SK-N-SH treated with all-trans-retinoic acid at 6 μM for 48 hours (cell line): ENCODE results near the gene SPATA12.

Source experiments
- ARNTL ChIP-seq: fragments of 450-650 bp; formaldehyde crosslinking; IDR thresholded peaks from 2 replicates; pipeline ENCODE4 v1.5.0; 2020; ENCODE audit warnings: low read depth, mild to moderate bottlenecking, moderate library complexity, borderline replicate concordance
- CREB5 ChIP-seq: fragments of 250-450 bp; sonication (Bioruptor Pico); IDR thresholded peaks from 2 replicates; pipeline ENCODE4 v1.5.1; 2020; ENCODE audit warnings: low read depth, mild to moderate bottlenecking, moderate library complexity
- ESRRG ChIP-seq: fragments of 250-450 bp; sonication (Bioruptor Pico); IDR thresholded peaks from 2 replicates; pipeline ENCODE4 v1.6.1; 2021; ENCODE audit warnings: mild to moderate bottlenecking
- GLIS3 ChIP-seq: fragments of 250-450 bp; sonication (Bioruptor Pico); IDR thresholded peaks from 2 replicates; pipeline ENCODE4 v1.5.0; 2020; ENCODE audit warnings: mild to moderate bottlenecking, moderate library complexity
- OSR1 ChIP-seq: fragments of 250-450 bp; sonication (Bioruptor Pico); IDR thresholded peaks from 2 replicates; pipeline ENCODE4 v1.8.0; 2022; ENCODE audit warnings: moderate library complexity, mild to moderate bottlenecking, inconsistent platforms
- PATZ1 ChIP-seq: fragments of 250-450 bp; sonication (Bioruptor Pico); IDR thresholded peaks from 2 replicates; pipeline ENCODE4 v1.8.0; 2020; ENCODE audit warnings: mild to moderate bottlenecking, moderate library complexity, borderline replicate concordance
- SNAI2 ChIP-seq: fragments of 250-450 bp; sonication (Bioruptor Pico); IDR thresholded peaks from 2 replicates; pipeline ENCODE4 v1.5.0; 2020; ENCODE audit warnings: mild to moderate bottlenecking, moderate library complexity
- TOX ChIP-seq: fragments of 250-450 bp; sonication (Bioruptor Pico); IDR thresholded peaks from 2 replicates; pipeline ENCODE4 v1.8.0; 2021; ENCODE audit warnings: mild to moderate bottlenecking, moderate library complexity, borderline replicate concordance
- ZFP30 ChIP-seq: fragments of 450-650 bp; formaldehyde crosslinking; IDR thresholded peaks from 2 replicates; pipeline ENCODE4 v1.5.0; 2022; ENCODE audit warnings: mild to moderate bottlenecking, moderate library complexity
- ZNF565 ChIP-seq: fragments of 450-650 bp; formaldehyde crosslinking; conservative IDR thresholded peaks from 2 replicates; pipeline ENCODE4 v1.5.0; 2020; ENCODE audit warnings: low read depth, mild to moderate bottlenecking, moderate library complexity
- ZNF70 ChIP-seq: fragments of 450-650 bp; formaldehyde crosslinking; IDR thresholded peaks from 2 replicates; pipeline ENCODE4 v1.5.0; 2020; ENCODE audit warnings: mild to moderate bottlenecking, moderate library complexity
- ZNF8 ChIP-seq: fragments of 450-650 bp; formaldehyde crosslinking; IDR thresholded peaks from 2 replicates; pipeline ENCODE4 v1.5.0; 2020; ENCODE audit warnings: mild to moderate bottlenecking, moderate library complexity
- TF ChIP-seq, protein P1 (sequence below): fragments of 250-450 bp; sonication (Bioruptor Pico); IDR thresholded peaks from 2 replicates; pipeline ENCODE4 v1.8.0; 2021; ENCODE audit warnings: low read depth, mild to moderate bottlenecking, moderate library complexity, borderline replicate concordance
- TF ChIP-seq, protein P2 (sequence below): fragments of 250-450 bp; sonication (Bioruptor Pico); IDR thresholded peaks from 2 replicates; pipeline ENCODE4 v1.5.0; 2020; ENCODE audit warnings: mild to moderate bottlenecking, moderate library complexity

DNA sequence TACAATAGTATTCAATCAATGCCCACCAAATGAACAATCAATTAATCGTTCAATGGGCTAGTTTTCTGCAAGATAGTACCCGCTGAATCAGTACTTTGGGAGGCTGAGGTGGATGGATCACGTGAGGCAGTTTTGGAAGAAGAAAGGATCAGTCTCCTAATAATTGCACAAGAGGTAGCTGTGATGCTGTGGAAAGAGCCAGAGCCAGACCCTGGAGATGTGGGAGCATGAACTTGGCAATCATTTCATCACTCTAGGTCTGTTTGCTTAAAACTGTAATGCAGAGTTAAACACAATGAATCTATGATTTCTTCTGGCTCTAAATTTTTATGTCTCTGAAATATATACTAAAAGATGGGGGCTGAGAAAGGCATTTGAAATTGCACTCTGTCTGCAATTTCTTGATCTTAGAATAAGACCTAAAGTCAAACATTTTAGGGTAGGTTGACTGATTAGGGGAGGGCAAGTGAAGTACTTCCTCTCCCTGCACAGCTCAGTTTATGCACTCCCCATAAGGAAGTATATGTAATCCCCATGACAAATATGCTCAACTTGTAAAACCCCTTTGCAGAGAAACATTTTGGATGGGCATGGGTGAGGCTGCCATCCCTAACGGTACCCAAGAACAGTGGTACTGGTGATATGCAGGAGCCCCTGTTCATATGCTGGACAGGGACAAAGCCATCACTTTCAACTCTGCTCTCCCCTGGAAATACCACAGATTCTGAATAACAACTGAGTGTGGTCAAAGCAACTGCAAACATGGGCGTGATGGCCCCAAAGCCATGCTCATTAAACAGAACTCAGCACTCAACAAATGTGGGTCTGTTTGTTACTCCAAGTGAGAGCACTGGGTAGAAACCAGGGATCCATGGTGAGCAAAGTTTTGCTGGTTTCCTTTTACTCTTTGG is 28.6 kb upstream of the SPATA12 start:
- TF ChIP-seq OSR1 (CRISPR knock-in tag) (no peak), ZNF565 (CRISPR knock-in tag) (no peak), ZNF70 (CRISPR knock-in tag) (no peak), ZNF8 (CRISPR knock-in tag) (no peak), SNAI2 (CRISPR knock-in tag) (no peak), PATZ1 (CRISPR knock-in tag) (no peak), GLIS3 (CRISPR knock-in tag) (no peak), ESRRG (CRISPR knock-in tag) (no peak), ZFP30 (CRISPR knock-in tag) (no peak), ARNTL (CRISPR knock-in tag) (no peak), CREB5 (no peak), TOX (CRISPR knock-in tag) (no peak)
- TF ChIP-seq, protein P1, sequence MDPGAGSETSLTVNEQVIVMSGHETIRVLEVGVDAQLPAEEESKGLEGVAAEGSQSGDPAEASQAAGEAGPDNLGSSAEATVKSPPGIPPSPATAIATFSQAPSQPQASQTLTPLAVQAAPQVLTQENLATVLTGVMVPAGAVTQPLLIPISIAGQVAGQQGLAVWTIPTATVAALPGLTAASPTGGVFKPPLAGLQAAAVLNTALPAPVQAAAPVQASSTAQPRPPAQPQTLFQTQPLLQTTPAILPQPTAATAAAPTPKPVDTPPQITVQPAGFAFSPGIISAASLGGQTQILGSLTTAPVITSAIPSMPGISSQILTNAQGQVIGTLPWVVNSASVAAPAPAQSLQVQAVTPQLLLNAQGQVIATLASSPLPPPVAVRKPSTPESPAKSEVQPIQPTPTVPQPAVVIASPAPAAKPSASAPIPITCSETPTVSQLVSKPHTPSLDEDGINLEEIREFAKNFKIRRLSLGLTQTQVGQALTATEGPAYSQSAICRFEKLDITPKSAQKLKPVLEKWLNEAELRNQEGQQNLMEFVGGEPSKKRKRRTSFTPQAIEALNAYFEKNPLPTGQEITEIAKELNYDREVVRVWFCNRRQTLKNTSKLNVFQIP (CRISPR knock-in tag), result no peak
- TF ChIP-seq, protein P2, sequence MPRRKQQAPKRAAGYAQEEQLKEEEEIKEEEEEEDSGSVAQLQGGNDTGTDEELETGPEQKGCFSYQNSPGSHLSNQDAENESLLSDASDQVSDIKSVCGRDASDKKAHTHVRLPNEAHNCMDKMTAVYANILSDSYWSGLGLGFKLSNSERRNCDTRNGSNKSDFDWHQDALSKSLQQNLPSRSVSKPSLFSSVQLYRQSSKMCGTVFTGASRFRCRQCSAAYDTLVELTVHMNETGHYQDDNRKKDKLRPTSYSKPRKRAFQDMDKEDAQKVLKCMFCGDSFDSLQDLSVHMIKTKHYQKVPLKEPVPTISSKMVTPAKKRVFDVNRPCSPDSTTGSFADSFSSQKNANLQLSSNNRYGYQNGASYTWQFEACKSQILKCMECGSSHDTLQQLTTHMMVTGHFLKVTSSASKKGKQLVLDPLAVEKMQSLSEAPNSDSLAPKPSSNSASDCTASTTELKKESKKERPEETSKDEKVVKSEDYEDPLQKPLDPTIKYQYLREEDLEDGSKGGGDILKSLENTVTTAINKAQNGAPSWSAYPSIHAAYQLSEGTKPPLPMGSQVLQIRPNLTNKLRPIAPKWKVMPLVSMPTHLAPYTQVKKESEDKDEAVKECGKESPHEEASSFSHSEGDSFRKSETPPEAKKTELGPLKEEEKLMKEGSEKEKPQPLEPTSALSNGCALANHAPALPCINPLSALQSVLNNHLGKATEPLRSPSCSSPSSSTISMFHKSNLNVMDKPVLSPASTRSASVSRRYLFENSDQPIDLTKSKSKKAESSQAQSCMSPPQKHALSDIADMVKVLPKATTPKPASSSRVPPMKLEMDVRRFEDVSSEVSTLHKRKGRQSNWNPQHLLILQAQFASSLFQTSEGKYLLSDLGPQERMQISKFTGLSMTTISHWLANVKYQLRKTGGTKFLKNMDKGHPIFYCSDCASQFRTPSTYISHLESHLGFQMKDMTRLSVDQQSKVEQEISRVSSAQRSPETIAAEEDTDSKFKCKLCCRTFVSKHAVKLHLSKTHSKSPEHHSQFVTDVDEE, result no peak
